ENCODE results near the gene ECE2.

The ECE2 gene

DNA sequence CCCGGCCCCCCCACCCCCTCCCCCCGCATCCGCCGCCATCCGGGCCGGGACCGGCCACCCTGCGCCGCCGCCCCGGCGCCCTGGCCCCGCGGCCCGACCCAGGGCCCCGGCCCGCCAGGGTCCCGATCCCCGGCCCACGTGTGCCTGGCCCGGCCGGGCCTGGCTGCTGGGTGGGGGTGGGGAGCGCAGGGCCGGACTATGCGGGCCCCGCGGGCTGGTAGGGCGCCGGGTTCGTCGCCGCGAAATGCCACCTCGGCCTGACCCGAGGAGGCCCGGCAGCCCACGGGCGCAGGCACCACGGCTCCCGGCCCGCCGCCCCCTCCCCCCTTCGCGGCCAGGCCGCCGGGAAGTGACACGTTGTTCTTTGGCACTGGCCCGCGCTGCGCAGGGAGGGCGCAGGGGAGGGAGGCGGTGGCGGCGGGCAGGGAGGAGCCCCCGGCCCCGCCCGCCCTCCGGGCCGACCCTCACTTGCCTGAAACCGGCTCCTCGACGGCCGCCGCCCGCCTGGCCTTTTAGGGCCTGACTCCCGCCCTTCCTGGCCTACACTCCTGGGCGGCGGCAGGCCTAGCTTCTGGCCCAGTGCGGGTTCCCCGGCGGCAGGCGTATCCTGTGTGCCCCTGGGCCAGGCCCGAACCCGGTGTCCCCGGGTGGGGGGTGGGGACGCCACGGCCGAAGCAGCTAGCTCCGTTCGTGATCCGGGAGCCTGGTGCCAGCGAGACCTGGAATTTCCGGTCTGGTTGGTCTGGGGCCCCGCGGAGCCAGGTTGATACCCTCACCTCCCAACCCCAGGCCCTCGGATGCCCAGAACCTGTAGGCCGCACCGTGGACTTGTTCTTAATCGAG lies 39.1 kb downstream of the ECE2 start:
- DNase-seq: peak; percentile 73

DNA sequence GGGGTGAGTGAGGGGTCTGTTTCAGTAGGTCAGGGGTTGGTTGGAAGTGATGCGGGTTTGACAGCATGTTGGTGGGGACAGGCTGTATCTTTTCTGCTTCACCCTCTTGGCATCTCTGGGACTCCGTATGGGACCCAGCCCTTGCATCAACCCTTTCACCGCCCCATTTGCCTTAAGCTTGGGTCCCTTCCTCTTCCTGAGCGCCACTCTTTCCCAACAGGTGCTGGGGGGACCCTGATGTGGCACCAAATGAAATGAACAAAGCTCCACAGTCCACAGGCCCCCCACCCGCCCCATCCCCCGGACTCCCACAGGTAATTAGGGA lies 39.7 kb downstream of the ECE2 start:
- DNase-seq: no peak

DNA sequence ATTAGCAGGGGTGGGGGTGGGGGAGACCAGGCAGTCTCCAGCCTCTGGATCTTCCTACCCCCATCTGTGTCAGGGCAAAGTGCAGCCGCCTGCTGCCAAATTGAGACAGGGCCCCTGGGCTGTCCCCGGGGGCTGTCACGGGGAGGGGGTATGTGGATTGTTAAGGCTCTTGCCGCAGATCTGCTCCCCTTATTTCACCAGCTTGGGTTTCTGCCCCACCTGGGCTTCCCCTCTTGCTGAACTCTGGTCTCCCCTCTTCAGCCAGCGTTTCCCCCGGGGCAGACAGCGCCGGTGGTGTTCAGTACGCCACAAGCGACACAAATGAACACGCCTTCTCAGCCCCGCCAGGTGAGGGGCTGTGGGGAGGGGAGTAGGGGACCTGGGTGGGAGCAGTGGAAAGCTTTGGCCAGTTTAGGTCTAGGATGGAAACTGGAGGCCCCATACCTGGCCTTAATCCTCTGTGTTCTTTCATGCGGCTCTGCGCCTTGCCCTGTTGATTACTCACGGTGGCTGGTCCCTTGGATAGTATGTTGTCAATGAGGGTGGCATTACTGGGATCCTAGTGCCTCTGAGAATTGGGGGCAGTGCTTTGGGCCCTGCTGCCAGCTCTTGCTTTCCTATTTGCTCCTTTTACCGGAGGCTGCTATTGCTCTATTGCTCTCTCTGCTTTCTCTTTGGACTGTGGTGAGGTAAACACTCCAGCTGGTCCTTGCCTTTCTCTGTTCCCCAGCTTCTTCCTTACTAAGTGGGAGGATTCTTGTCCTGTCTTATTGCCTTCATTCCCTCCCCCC lies 40.2 kb downstream of the ECE2 start:
- DNase-seq: no peak

DNA sequence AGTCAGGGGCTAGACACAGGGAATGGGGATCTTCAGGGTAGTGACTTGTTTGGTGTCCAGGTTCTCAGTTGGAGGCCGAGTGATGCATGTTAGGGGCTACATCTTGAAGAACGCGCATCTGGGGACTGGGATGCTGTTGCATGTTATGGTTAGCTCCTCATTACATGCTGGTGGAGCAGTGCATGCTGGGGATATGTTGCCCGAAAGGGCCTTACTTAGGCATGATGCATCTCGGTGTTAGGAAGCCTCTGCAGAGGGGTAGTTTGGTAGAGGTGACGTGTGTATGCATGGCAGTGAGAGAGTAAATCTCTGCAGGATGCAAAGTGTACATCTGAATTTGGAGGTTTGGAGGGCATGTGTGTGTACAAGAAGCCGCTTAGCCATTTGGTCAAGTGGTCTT lies 41.0 kb downstream of the ECE2 start:
- no peak for DNase-seq

DNA sequence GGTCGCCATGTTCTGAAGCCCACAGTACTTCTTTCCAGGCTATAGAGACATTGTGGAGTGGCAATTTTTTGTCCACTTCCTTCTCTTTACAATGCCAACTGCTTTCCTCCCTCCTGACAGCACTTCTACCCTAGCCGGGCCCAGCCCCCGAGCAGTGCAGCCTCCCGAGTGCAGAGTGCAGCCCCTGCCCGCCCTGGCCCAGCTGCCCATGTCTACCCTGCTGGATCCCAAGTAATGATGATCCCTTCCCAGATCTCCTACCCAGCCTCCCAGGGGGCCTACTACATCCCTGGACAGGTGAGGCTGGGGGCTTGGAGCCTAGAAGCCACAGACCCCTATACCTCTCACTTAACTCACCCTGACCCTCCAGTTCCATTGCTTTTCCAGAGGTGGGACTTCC lies 41.4 kb downstream of the ECE2 start:
- DNase-seq: no peak

DNA sequence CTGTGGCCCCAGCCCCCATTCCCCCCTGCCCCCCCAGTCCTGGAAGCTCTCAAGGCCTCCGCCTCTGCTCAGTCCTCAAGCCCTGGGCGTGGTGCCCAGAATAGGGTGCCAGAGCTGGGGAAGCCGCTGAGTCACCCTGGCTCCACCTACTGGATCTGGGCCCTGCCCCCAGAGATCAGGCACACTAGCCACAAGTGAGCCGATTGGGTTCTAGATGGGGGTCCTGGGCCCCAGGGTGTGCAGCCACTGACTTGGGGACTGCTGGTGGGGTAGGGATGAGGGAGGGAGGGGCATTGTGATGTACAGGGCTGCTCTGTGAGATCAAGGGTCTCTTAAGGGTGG lies 44.3 kb downstream of the ECE2 start:
- DNase-seq: no peak

DNA sequence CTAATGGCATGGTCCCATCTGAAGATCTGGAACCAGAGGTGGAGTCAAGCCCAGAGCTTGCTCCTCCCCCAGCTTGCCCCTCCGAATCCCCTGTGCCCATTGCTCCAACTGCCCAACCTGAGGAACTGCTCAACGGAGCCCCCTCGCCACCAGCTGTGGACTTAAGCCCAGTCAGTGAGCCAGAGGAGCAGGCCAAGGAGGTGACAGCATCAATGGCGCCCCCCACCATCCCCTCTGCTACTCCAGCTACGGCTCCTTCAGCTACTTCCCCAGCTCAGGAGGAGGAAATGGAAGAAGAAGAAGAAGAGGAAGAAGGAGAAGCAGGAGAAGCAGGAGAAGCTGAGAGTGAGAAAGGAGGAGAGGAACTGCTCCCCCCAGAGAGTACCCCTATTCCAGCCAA lies 45.8 kb downstream of the ECE2 start:
- no peak for DNase-seq

DNA sequence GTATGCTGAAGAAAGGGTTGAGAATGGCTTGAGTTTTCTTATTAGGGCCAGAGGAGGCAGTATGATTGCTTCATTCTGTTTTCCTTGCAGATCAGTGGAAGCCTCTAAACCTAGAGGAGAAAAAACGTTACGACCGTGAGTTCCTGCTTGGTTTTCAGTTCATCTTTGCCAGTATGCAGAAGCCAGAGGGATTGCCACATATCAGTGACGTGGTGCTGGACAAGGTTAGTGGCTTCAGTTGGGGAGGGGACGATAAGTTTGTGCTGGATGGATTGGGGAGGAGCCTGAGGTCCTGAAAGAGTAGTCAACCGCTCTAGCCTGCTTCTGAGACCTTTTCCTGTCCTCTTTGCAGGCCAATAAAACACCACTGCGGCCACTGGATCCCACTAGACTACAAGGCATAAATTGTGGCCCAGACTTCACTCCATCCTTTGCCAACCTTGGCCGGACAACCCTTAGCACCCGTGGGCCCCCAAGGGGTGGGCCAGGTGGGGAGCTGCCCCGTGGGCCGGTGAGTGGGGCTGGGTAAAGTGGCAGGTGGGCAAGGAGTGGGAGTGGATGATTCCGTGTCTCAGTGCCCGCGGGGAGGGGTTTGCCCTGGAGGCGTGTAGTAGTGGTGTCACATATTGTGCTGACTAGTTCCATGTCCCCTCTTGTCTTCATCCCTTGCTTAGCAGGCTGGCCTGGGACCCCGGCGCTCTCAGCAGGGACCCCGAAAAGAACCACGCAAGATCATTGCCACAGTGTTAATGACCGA lies 47.1 kb downstream of the ECE2 start:
- no peak for DNase-seq

DNA sequence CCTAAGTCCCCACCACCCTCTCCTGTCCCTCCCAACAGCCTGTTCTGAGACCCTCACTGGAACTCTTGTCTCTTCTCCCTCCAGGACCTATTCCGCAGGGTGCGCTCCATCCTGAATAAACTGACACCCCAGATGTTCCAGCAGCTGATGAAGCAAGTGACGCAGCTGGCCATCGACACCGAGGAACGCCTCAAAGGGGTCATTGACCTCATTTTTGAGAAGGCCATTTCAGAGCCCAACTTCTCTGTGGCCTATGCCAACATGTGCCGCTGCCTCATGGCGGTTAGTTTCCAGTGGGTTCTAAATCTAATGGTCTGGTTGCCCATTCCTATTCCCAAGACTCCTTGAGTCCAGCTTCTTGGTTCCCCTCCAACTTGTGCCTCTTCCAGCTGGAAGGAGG lies 47.9 kb downstream of the ECE2 start:
- DNase-seq: no peak

DNA sequence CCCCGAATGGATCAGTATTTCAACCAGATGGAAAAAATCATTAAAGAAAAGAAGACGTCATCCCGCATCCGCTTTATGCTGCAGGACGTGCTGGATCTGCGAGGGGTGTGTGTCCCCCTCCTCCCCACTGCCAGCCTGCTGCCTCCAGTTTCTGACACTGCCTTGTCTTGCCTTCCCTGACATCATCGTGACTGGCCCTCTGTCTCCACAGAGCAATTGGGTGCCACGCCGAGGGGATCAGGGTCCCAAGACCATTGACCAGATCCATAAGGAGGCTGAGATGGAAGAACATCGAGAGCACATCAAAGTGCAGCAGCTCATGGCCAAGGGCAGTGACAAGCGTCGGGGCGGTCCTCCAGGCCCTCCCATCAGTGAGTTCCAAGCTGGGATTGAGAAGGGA lies 49.4 kb downstream of the ECE2 start:
- no peak for DNase-seq

DNA sequence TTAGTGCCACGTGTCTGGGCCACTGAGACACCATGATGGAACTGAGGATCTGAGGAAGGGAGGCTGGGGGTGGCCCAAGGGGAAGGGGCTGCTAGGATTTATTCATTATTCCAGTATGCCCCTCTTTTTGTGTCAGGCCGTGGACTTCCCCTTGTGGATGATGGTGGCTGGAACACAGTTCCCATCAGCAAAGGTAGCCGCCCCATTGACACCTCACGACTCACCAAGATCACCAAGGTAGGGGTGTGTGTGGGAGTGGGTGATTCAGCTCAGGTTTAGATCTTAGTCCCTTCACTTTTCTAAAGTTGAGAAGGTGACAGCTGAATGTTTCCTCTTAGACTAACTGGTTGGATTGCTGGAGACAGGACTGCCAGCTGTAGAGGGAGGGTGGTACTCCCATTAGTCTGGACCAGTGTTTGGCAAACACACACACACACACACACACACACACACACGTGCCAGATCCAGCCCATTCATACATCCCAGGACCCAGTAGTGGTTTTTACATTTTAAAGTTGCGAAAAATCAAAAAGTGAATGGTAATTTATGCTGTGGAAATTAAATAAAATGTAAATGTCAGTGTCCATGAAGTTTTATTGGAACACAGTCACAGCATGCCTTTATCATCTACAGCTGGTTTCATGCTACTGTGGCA lies 50.0 kb downstream of the ECE2 start:
- no peak for DNase-seq

DNA sequence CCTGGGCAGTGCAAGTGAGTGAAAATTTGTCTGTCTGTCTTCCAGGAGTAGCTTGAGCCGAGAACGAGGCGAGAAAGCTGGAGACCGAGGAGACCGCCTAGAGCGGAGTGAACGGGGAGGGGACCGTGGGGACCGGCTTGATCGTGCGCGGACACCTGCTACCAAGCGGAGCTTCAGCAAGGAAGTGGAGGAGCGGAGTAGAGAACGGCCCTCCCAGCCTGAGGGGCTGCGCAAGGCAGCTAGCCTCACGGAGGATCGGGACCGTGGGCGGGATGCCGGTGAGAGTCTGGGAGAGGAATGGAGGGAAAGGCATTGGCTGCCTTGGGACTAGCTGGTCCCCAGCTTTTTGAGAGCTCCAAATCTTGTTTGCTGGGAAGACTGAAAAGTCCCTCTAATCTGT lies 51.3 kb downstream of the ECE2 start:
- DNase-seq: no peak

DNA sequence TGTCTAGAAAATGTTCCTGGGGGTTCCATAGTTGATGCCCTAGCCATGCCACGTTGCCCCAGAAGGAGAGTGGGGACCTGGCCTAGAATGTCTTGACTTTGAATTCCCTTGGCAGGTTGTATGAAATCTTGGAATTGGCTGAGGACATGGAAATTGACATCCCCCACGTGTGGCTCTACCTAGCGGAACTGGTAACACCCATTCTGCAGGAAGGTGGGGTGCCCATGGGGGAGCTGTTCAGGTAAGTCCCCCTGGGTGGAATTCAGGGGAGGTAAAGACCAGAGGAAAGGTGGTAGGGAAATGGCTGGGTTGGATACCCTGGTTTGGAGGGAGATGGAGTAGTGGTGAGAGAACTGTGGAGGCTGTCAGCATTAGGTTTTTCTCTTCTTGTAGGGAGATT lies 52.7 kb downstream of the ECE2 start:
- DNase-seq: no peak

DNA sequence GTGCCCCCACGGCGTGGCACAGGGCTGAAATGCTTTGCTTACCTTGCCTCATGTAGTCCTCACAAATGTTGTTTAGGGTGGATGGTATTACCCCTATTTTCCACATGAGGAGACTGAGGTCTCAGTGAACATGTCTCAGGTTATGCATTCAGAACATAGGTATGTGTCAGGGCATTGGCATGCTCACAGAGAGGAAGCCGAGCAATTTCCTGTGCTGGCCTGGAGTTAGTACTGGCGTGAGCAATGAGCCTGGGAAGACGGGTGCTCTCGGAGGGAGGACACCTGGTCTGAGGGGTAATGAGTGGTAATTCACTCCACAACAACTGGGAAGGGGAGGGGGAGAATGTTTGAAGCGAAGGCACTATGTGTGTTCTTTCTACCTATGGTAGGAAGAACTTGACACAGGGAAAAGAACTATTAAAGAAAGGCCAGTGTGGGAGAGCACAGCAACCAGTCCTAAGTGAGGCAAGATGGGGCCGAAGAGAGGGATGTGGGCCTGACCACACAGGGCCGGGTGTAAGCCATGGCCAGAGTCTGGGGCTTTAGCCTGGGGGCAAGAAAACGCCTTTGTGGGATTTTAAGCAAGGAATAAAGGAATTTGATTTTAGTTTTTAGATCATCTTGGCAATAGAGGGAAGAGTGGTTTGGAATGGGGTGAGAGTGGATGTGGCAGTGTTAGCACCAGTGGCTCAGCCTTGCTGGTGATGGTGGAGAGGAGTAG lies 56.7 kb downstream of the ECE2 start:
- no peak for DNase-seq

DNA sequence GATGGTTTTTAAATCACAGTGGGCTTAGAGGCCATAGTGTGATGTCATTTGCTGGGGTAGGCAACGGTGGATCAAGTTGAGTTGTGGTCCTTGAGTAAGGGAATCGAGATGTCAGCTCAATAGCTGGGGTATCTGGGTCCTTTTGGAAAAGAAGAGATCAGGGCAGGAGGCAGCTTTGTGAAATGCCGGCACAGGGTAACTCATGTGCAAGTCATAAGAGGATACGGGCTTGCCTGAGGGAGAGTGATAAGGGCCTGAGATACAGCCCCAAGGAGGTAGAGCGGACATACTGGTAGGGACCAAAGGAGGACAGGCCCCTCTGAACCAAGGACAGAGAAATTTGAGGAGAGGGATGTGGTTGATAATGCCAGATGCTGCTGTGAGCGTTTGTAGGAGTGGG lies 57.4 kb downstream of the ECE2 start:
- no peak for DNase-seq

DNA sequence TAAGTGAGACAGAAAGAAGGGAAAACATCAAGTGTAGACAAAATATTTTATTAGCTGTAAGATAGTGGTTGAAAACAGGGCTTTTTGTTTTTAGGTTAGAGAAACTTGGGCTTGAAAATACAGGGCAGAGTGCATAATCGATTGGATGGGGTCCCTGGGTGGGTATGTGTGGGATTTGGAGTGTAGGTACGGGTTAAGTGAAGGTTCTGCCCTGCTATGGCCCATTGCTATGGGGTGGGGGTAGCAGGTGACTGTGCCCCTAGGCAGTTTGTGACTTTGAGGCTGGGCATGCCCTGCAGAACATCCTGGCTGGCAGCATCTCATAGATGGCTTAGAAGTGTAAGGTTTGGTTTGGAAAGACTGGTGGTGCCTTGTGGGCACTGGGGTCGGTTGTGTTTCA lies 57.9 kb downstream of the ECE2 start:
- DNase-seq: no peak

DNA sequence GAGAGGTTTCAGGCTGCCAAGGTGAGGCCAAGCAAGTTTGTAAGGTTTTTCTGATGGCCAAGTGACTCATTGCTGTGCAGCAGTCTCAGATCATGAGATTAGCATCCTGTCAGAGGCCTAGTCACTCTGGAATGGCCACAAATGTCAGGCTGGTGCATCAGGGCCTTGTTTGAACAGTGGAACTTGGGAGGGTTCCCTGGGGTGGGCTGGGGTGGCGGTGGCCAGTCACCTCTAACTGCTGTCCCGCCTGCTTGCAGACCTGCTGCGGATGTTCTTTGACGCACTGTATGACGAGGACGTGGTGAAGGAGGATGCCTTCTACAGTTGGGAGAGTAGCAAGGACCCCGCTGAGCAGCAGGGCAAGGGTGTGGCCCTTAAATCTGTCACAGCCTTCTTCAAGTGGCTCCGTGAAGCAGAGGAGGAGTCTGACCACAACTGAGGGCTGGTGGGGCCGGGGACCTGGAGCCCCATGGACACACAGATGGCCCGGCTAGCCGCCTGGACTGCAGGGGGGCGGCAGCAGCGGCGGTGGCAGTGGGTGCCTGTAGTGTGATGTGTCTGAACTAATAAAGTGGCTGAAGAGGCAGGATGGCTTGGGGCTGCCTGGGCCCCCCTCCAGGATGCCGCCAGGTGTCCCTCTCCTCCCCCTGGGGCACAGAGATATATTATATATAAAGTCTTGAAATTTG lies 58.8 kb downstream of the ECE2 start:
- DNase-seq: peak; percentile 17

DNA sequence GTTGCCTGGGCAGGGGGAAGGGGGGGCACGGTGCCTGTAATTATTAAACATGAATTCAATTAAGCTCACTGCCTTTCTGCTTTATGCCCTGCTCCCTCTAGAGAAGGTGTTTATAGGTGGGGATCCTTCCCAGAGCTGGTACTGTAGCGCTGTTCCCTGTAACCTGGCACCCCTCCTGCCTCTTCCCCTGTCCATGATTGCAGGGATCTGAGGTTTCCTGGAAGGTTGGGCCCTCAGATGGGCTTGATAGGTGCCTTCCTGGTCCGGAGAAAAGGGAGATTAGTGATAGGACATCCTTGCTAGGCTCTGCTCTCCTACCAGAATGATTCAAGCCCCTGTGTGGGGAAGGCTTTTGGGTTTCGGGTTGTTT lies 59.5 kb downstream of the ECE2 start:
- no peak for DNase-seq

DNA sequence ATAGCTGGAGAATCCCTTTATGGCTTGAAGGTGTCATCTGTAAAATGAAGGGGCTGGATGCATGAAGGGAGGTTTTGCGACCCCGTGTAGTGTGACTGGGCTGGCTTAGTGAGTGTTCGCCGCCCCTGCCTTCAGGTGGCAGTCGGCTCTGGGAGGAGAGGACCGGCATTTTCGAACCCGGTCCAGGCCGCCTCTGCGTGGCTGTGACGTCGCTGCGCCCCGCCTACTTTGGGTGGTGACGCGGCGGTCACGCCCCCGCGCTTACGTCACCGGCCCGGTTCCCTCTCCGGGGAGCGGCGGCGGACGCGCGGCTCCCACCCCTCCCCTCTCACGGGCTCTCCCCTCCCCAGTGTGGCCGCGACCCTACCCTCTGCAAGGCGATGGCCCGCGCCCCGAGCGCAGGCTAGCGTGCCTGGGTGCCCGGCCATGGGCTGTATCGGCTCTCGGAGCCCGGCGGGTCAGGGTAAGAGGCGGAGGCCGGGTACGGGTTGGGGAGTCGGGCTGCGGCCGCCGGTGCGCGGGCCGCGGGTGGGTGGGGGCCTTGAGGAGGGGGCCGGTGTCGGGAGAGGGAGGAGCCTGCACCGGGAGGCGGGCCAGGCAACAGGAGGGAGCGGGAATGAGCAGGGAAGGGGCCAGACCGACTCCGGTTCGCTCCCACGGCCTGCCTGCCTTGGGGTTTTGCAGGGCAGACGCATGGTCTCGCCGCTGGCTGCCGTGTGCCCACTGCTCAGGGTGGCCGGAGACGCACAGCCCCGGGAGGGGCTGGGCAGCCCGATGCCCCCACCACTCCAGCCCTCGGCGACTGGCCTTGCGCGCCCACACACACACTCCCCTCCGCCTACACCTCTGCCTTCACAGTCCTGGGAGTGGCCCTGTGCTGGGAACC lies 60.1 kb downstream of the ECE2 start:
- peak; percentile 90 for DNase-seq

DNA sequence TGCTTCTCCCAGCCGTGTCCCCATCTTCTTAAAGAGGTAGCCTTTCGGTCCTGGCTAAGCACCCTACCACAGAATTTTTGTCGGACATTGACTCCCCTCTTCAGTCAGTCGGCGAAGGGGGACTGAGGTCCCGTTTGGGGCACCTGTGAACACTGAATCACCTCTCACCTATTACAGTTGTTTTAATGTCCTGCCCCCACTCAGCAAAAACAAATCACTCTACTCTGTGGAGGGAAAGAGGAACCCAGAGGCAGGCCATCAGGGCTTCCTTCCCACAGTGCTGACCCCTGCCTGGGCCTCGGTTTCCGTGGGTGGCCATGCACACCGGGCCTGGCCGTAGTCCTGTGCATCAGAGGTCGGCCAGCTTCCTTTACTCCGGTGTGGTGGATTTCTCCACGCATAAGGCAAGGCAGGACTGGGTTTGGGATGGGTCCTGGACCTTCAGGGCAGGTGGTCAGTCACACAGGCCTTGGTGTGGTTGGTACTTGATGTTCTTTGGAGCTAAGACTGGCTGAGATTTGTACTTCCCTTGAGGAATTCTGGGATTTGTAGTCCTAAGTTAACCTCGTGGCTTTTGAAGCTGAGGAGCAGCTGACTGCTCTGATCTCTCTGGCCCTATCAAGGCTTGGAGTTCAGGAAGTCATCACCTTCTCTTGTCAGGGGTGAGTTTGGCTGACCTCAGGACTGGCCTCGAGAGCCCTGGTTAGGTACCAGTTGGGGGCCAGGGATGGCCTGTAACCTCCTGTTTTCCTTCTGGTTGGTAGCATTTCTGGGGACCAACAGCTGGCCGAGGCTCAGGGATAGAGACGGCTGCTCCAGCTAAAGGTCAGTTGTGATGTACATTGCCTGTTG lies 61.0 kb downstream of the ECE2 start:
- DNase-seq: peak; percentile 70
